ENCODE measurements around the gene FIZ1.

FIZ1 gene

GRCh38 chr19:55544776-55545439, 54.4 kb downstream of the FIZ1 start:
- no peak for DNase-seq (ENCODE audit: low read depth, low spot score)
- H3K4me3 ChIP-seq (ENCODE audit: low read depth, low read length): no peak overlapping the region
- in situ Hi-C loops (cut with HindIII; ENCODE audit: low sequenced_read_pairs): no loop called here
- TF ChIP-seq CTCF (IDR thresholded peaks at IDR 0.05; ENCODE audit: low read depth, low read length): no peak

GRCh38 chr19:55544014-55544413, 55.3 kb downstream of the FIZ1 start:
- DNase-seq (ENCODE audit: low read depth, low spot score): no peak
- no peak overlapping the region for H3K4me3 ChIP-seq (ENCODE audit: low read depth, low read length)
- in situ Hi-C loops (cut with HindIII; ENCODE audit: low sequenced_read_pairs): no loop called here
- TF ChIP-seq CTCF (IDR thresholded peaks at IDR 0.05; ENCODE audit: low read depth, low read length): no peak

GRCh38 chr19:55543567-55543966, 55.8 kb downstream of the FIZ1 start:
- no peak for TF ChIP-seq CTCF (IDR thresholded peaks at IDR 0.05; ENCODE audit: low read depth, low read length)
- in situ Hi-C loops (cut with HindIII; ENCODE audit: low sequenced_read_pairs): no loop called here
- no peak overlapping the region for H3K4me3 ChIP-seq (ENCODE audit: low read depth, low read length)
- DNase-seq (ENCODE audit: low read depth, low spot score): no peak

- in situ Hi-C loops (cut with HindIII; ENCODE audit: low sequenced_read_pairs): no loop called here
- no peak overlapping the region for H3K4me3 ChIP-seq (ENCODE audit: low read depth, low read length)
These were observed 56.9 kb downstream of the FIZ1 start for GRCh38 chr19:55542292-55542855.

More at GRCh38 chr19:55542292-55542855, 56.9 kb downstream of the FIZ1 start:
- DNase-seq (ENCODE audit: low read depth, low spot score): no peak
- no peak for TF ChIP-seq CTCF (IDR thresholded peaks at IDR 0.05; ENCODE audit: low read depth, low read length)
